HG02938 (cell line): ENCODE data around the gene GSTA2.
"Not testable (repeated sequence)": the region's sequence is repeated elsewhere in the genome, so short reads cannot be mapped to it uniquely, and the experiment has no call there.

Source experiments
- ATAC-seq: cut with Tn5 transposase; IDR thresholded peaks from one replicate; pipeline ENCODE4 v1.9.1; 2021; ENCODE audit warnings: mild to moderate bottlenecking, moderate library complexity; ENCODE audit not compliant: unreplicated experiment

Gene GSTA2

DNA sequence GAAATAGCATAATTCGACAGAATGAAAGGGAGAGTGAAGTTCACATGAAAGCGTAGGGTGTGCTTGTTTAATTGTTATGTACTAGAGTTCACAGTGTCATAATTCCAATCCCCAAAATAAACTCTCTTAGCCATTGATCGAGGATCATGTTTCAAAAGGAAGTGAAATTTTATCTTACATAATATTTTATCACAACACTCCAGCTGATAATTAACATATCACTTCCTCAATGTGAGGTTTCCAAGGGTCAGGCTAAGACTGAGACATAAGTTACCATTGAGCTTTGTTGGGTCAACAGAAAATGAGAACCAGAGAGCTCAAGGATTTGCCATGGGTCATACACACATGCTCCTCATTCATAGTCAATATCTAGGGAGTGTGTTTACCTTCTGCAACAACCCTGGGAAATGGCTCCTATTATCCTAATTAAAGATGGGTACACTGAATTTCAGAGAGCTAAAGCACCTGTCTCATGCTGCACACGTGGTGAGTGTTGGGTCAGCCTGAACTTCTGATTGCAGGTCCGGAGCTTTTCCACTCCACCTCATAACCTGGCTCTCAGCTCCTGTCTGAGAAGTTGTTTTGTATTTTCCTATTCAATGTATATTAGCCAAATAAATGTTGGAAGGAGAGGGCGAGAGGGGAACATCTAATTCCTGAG lies 3.0 kb downstream of the GSTA2 start:
- no peak for ATAC-seq

GRCh38 chr6:52759085-52759484 lies 4.2 kb downstream of the GSTA2 start:
- no peak for ATAC-seq

DNA sequence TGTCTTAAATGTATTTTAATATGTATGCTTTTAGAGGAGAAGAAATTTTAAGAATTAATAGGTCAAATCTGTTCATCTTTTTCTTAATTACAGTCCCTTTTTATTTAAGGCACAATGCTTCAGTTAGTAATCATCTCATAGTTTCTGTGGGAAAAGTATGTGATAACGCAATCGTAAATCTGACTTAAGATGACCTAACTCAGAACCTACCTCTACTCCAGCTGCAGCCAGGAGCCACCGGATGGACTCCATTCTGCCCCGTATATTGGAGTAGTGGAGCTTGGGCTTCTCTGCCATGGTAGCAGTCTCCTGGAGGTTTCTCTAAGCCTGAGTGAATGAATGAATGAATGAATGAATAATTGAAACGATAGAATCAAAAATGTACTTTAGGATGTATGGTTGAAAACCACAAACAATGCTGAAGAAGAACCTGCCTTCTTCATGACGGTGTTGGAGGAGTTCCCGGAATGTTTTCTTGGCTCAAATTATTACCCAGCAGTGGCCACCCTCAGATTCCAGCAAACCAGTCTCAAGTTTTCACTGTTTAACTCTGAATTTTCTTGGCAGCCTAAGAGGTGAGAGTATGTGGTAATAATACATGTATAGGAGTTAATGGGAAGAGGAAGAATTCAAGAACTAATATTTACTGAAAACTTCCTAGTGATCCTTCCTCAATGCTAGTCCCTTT lies 5.5 kb downstream of the GSTA2 start:
- not testable (repeated sequence) for ATAC-seq

DNA sequence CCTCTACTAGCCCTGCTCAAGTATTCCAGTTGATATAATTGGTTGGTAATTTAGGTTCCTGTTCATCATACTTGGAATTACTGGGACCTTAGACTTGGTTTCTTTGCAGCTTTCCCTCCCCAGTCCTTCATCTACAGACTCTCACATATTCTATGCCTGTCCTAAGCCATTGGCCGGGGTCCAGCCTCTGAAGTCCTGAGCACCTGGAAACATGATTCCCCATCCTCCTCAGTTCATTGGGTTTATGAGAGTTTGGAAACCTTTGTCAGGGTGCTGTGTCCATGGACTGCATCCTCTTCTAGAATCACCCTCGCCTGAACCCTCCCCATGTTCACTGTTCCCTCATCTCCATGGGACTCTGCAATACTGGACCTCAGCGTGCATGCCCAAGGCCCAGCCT lies 8.8 kb downstream of the GSTA2 start:
- ATAC-seq, result no peak

- not testable (repeated sequence) for ATAC-seq
Observed at GRCh38 chr6:52753137-52753536, 10.1 kb downstream of the GSTA2 start.

DNA sequence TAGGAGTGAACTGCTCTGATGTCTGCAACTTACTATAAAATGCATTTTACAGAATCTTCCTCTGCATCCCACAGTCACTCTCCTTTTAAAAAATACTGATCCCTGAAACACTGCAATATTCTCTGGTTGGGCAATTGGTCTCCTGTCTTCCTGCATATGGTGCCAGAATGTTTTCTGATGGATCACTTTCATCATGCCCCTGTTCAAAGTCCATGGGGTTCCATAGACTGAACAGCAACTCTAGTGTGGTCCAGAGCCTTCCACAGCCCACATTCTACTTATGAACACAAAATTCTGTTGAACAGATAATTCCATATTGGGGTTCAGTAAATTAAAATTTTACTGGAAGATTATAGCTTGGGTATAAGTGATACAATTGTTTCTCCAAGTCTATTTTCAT lies 11.0 kb downstream of the GSTA2 start:
- no peak for ATAC-seq

DNA sequence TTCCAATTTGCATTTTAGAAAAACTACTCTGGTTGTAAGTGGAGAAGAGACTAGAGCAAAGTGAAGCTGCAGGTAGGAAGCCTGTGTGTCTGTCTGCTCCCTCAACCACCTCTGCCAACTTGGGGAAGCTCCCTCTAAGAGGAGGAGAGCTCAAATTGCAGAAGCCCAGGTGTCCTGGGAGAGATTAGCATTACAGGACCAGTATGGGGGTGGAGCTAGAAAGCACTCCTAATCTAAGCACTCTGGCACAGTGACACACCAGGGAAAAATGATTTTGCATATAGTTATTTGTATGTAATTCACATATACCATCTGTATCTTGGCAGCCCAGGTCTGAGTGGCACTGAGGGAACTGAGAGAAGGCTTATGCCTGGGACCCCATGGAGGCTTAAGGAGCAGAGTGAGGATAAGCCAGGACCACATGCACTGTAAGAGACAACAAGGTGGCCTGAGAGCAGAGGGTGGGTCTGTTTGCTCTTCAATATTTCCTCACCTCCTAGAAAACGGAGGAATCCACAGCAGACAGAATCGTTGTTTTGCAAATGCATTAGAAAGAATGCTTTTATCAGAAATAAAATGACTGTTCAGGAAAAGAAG lies 13.6 kb downstream of the GSTA2 start:
- ATAC-seq, result no peak

DNA sequence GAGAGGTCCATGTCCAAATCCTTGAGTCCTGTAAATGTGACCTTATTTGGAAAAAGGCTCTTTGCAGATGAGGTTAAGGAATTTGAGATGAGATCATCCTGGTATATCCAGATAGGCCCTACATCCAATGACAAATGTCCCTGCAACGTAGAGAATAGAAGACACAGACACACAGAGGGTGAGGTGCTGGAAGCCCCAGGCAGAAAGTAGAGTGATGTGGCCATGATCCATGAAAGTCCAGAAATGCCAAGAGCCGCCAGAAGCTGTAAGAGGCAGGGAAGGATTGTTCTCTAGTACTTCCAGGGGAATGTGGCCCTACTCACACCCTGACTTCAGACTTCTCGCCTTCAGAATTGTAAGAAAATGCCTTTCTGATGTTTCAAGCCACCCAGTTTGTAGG lies 16.0 kb downstream of the GSTA2 start:
- ATAC-seq, result not testable (repeated sequence)

GRCh38 chr6:52746213-52746612 lies 17.1 kb downstream of the GSTA2 start:
- no peak for ATAC-seq

DNA sequence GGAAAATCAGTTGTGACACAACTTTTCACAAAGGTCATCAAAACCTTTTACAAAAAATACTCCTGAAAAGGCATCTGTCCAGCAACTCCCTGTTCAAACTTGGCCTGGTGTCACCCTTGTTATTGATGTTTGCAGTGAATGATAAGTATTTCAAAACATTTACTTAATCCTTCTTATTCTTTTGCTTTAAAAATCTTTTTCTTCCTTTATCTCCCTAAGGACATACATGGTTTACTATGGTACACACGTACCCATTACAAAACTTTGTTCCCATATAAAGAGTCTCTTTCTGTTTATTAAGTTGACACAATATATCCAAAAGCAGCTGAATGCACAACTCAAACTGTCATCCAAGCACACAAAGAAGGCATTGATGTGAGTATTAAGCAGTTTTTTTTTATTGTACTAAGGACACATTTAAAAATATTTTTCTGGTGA lies 17.5 kb downstream of the GSTA2 start:
- no peak for ATAC-seq

DNA sequence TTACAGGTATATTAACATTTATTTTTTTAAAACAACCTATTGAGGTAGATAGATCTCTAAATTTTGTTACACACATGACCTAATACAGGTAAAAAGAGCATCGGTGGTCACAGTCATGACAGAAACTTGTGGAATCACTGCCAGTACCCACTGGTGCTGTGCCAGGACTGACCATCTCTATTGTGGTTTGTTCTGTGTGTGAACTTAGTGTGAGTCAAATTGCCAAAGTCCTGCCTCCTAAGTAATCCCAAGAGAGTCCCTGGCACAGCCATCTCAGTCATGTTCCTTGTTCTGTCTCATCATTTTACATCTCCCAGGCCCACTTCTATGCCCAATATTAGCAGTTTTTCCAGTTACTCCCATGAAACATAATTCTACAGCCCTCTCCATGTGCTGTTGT lies 21.4 kb downstream of the GSTA2 start:
- no peak for ATAC-seq

- no peak for ATAC-seq
Observed at GRCh38 chr6:52739627-52740026, 23.6 kb downstream of the GSTA2 start.

DNA sequence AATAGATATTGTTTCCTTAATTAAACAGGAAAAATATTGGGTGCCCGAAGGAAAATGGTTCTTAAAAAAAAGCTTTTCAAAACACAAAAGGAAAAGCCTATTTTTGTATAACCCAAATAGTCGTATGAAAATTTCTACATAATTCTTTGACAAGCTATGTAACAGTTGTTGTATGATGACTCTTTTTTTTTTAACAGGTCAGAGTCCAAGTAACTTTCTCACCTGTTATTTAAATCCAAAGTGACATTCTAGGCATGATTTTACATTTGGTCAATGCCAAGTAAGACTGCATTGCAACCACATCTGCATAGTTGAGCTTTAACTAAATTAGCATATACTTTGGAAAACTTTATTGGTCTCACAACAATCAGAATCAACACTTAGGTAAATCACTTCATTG lies 24.1 kb downstream of the GSTA2 start:
- ATAC-seq, result no peak

DNA sequence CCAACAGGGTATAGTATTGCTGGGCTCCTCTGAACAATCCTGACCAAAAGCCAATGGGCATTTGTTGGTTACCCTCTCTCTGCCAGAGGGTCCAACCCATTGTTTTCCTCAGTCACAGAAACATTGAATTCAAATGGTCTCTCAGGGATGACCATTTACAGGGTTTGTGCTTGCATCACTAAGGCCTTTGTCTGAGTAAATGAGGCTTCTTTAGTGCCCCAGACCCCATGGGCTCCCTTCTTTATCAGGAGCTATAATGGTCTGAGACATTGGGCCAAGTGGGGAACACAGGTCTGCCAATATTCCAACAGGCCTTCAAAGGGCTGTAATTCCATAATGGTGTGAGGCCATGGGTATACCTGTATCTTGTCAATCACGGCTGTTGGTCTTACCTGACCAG lies 27.1 kb downstream of the GSTA2 start:
- ATAC-seq, result no peak

DNA sequence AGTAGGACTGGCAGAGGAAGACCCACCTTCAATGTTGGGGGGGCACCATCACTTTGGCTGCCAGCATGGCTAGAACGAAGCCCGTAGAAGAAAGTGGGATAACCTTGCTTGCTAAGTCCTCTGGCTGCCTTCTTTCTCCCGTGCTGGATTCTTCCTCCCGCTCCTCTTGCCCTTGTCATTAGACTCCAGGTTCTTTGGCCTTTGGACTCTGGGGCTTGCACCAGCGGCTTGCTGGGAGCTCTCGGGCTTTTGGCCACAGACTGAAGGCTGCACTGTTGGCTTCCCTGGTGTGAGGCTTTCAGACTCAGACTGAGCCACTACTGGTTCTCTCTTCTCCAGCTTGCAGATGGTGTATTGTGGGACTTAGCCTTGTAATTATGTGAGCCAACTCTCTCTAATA lies 28.2 kb downstream of the GSTA2 start:
- ATAC-seq, result no peak

- ATAC-seq, result no peak
Observed at GRCh38 chr6:52734072-52734471, 29.2 kb downstream of the GSTA2 start.

GRCh38 chr6:52733172-52733571 lies 30.1 kb downstream of the GSTA2 start:
- no peak for ATAC-seq

DNA sequence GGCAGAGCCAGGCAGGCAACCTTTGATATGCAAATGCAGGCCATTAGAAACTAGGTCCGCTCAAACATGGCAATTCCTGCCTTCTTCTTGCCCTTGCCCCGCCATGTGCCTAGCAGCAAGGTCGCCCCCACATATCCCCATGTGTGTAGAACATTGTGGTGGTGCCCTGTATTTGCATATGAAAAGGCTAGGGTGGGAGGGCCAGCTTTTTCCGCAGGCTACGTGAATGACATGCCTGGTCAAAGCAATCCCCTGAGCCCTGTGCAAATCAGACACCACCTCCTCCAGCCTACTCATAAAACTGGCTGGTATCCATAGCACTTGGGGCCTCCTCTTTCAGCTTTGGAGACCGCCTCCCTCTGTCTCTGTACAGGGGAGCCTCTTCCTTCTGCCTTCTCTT lies 31.6 kb downstream of the GSTA2 start:
- no peak for ATAC-seq

DNA sequence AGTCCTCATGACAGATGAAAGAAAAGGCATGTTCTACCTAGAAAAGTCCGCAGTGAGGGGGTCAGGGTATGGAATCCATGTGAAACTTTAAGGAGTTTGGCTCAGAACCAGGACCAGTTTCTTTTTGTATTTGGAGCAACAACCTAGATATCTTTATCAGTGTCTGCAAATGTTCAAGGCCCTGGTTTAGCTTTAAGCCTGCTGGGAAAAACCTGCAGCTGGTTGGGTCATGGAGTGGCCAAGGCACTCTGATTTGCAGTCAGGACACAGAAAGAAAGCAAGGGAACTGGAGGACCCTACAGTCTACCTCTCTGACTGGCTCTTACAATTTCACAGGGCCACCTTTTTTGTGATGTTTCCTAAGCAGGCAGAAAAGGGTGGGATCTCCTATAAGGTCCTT lies 33.7 kb downstream of the GSTA2 start:
- no peak for ATAC-seq

DNA sequence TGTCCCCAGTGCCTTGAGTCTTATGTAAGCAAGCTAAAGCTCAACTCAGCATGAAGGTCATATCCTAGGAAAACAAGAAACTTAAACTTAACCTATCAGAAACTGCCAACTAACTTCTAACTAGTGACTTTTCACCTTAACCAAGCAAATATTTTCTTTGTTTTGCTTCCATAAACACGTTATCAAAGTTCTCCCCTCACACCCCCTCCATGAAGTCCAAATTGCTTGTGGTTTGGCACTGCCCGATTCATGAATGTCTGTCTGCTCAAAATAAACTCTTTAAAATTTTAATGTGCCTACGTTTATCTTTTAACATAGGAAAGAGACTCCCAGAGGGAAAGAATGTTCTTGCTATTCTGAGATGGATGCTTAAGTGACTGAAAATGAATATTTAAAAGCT lies 34.9 kb downstream of the GSTA2 start:
- ATAC-seq, result no peak

- ATAC-seq, result no peak
Observed at GRCh38 chr6:52727908-52728307, 35.4 kb downstream of the GSTA2 start.

- no peak for ATAC-seq
Observed at GRCh38 chr6:52726741-52727535, 36.3 kb downstream of the GSTA2 start.
